Naive thymus-derived CD8-positive, alpha-beta T cell (primary cell): ENCODE measurements around the gene FBLN7. TPM values are rescaled to one million over a fixed set of nuclear protein-coding genes. Genes with fewer than 3 reads are reported as not detected.

Experiments
- ATAC-seq, 2 donors: fragments of 150-1000 bp; cut with Tn5 transposase in 1 of 2; sonication (Bioruptor Pico), chemical (Tn5 transposase) in 1 of 2; 1 replicate in 1 of 2; 2 replicates in 1 of 2; pipeline ENCODE4 v1.10.0; 2021; ENCODE audit warnings: mild to moderate bottlenecking in 2 of 2, moderate library complexity in 2 of 2
- POLR2A ChIA-PET: fragments of 350-600 bp; sonication (Branson Sonifier 250); formaldehyde crosslinking; loops from one replicate; lab custom pipeline; 2021; ENCODE audit warnings: antibody characterized with exemption; lab: Charles Lee
- DNase-seq, 10 donors: peaks; one replicate each; pipeline versions ENCODE4 v3.0.0 to v3.0.0-alpha.2; 2020 to 2022
- H3K27ac Mint-ChIP-seq, 10 donors: one replicate each; pipeline ENCODE4 v1.8.0; 2020 to 2022; ENCODE audit warnings: mild to moderate bottlenecking in 10 of 10, mixed read lengths in 10 of 10, moderate library complexity in 4 of 10, inconsistent platforms in 1 of 10
- H3K27me3 Mint-ChIP-seq, 5 donors: one replicate each; pipeline ENCODE4 v1.8.0; 2021 to 2022; ENCODE audit warnings: mixed read lengths in 5 of 5
- H3K36me3 Mint-ChIP-seq, 3 donors: one replicate each; pipeline ENCODE4 v1.8.0; 2020 to 2022; ENCODE audit warnings: mixed read lengths in 3 of 3, mild to moderate bottlenecking in 2 of 3, inconsistent platforms in 1 of 3
- H3K4me1 Mint-ChIP-seq, 4 donors: one replicate each; pipeline ENCODE4 v1.8.0; 2021 to 2022; ENCODE audit warnings: mixed read lengths in 4 of 4
- H3K4me3 Mint-ChIP-seq, 10 donors: one replicate each; pipeline ENCODE4 v1.8.0; 2020 to 2022; ENCODE audit warnings: mild to moderate bottlenecking in 10 of 10, mixed read lengths in 10 of 10, moderate library complexity in 6 of 10, inconsistent platforms in 1 of 10
- H3K9me3 Mint-ChIP-seq, 9 donors: one replicate each; pipeline ENCODE4 v1.8.0; 2020 to 2022; ENCODE audit warnings: mixed read lengths in 9 of 9, mild to moderate bottlenecking in 3 of 9, inconsistent platforms in 1 of 9, moderate library complexity in 1 of 9
- polyA plus RNA-seq, 3 donors: library from polyadenylated mRNA; unstranded; fragments of 300-500 nt; fragmentation: Illumina TruSeq; gene quantifications; one replicate each; pipeline ENCODE4 v1.2.3, GENCODE V29; 2021
- total RNA-seq, 8 experiments: library from RNA in 2 of 8; stranded (reverse) in 2 of 8; gene quantifications; one replicate each; pipeline ENCODE4 v1.2.3 and lab custom pipeline; 2021 to 2026

Gene FBLN7
- total and polyA plus RNA-seq, 5 experiments from 2014 or later: 0.16 to 10.3 (median 1.8) TPM

GRCh38 chr2:112229348-112229747 lies 91.2 kb downstream of the FBLN7 start:
- POLR2A ChIA-PET: no interaction called here
- Mint-ChIP-seq H3K27ac (peak overlapping the region in 4 of 10 donors; percentile 7 to 28 (median 16)), H3K9me3 (no peaks in the 10 kb centered on the region), H3K36me3 (peaks cover 11 to 58% (median 42%) of the 10 kb centered on the region in 3 donors), H3K4me1 (peaks cover 0 to 1% (median 0%) of the 10 kb centered on the region in 4 donors), H3K27me3 (no peaks in the 10 kb centered on the region), H3K4me3 (no peak overlapping the region)
- ATAC-seq (no peak), DNase-seq (no peak)

GRCh38 chr2:112230371-112230770 lies 92.2 kb downstream of the FBLN7 start:
- H3K4me1 Mint-ChIP-seq: peaks cover 0 to 1% (median 0%) of the 10 kb centered on the region in 4 donors
- POLR2A ChIA-PET: no interaction called here
- DNase-seq (no peak), ATAC-seq (no peak)
- H3K27me3 Mint-ChIP-seq: no peaks in the 10 kb centered on the region
- H3K4me3 Mint-ChIP-seq: no peak overlapping the region
- H3K27ac Mint-ChIP-seq: no peak overlapping the region
- H3K9me3 Mint-ChIP-seq: no peaks in the 10 kb centered on the region
- peaks cover 11 to 56% (median 35%) of the 10 kb centered on the region in 3 donors for H3K36me3 Mint-ChIP-seq

Other genes with a start within 250 kb of the FBLN7 start
- gene MERTK, start 239.8 kb upstream of the FBLN7 start, total RNA-seq: under 1 TPM; 0.55 to 0.69 TPM
- not detected for gene MERTK, start 239.8 kb upstream of the FBLN7 start, polyA plus RNA-seq
- gene TMEM87B, start 83.1 kb upstream of the FBLN7 start, total RNA-seq: 10 to 100 TPM; 23.3 to 23.8 TPM
- gene TMEM87B, start 83.1 kb upstream of the FBLN7 start, polyA plus RNA-seq: 10 to 100 TPM in 1 of 3 donors, 1 to 10 TPM in 2; 7.0 to 11.8 (median 9.8) TPM
- 10 to 100 TPM; 22.2 to 29.4 TPM for gene ZC3H8, start 116.7 kb downstream of the FBLN7 start, total RNA-seq
- 10 to 100 TPM; 10.6 to 17.3 (median 11.9) TPM for gene ZC3H8, start 116.7 kb downstream of the FBLN7 start, polyA plus RNA-seq
- 10 to 100 TPM; 29.1 to 33.3 TPM for gene ZC3H6, start 137.2 kb downstream of the FBLN7 start, total RNA-seq
- 10 to 100 TPM in 1 of 3 donors, 1 to 10 TPM in 2; 5.0 to 10.3 (median 9.0) TPM for gene ZC3H6, start 137.2 kb downstream of the FBLN7 start, polyA plus RNA-seq